Bone marrow (tissue), 2 donors: Measurements from ENCODE around the gene SERPINE1.
"Not testable (repeated sequence)": the region's sequence is repeated elsewhere in the genome, so short reads cannot be mapped to it uniquely, and the experiment has no call there.

Experiments used
- DNase-seq, 2 donors: peaks; one replicate each; lab custom pipeline; 2025; lab: John Stamatoyannopoulos, UW

SERPINE1 gene

GRCh38 chr7:101124376-101125056, 2.4 kb upstream of the SERPINE1 start:
- peak in 1 of 2 donors; percentile 20 for DNase-seq

GRCh38 chr7:101125989-101126650, 784 bp upstream of the SERPINE1 start:
- no peak for DNase-seq

GRCh38 chr7:101127460-101128039, 646 bp downstream of the SERPINE1 start:
- DNase-seq, result no peak

GRCh38 chr7:101128040-101128834, 1.3 kb downstream of the SERPINE1 start:
- no peak for DNase-seq

GRCh38 chr7:101129603-101130117, 2.8 kb downstream of the SERPINE1 start:
- DNase-seq, result no peak

- DNase-seq, result not testable (repeated sequence)
Observed at GRCh38 chr7:101132626-101133600, 6.0 kb downstream of the SERPINE1 start.

- no peak for DNase-seq
Observed at GRCh38 chr7:101133621-101134398, 6.9 kb downstream of the SERPINE1 start.

GRCh38 chr7:101134399-101134980, 7.6 kb downstream of the SERPINE1 start:
- DNase-seq, result peak in 1 of 2 donors; percentile 30

GRCh38 chr7:101137651-101138212, 10.8 kb downstream of the SERPINE1 start:
- no peak for DNase-seq

- DNase-seq, result peak; percentile 78 to 90
Observed at GRCh38 chr7:101138213-101138870, 11.4 kb downstream of the SERPINE1 start.

- DNase-seq, result no peak
Observed at GRCh38 chr7:101140339-101140699, 13.4 kb downstream of the SERPINE1 start.

- DNase-seq, result no peak
Observed at GRCh38 chr7:101140746-101141382, 14.0 kb downstream of the SERPINE1 start.

GRCh38 chr7:101151908-101152651, 25.2 kb downstream of the SERPINE1 start:
- DNase-seq, result no peak

- DNase-seq, result peak; percentile 55 to 76
Observed at GRCh38 chr7:101153969-101154692, 27.2 kb downstream of the SERPINE1 start, which contains the start of gene AP1S1. AP1S1 (plus strand) TSS chr7:101154476; CDS start chr7:101154515, 39 bp downstream.

GRCh38 chr7:101154693-101155102, 27.8 kb downstream of the SERPINE1 start:
- DNase-seq, result no peak

- DNase-seq, result no peak
Observed at GRCh38 chr7:101155303-101155702, 28.4 kb downstream of the SERPINE1 start.

GRCh38 chr7:101156277-101156676, 29.4 kb downstream of the SERPINE1 start:
- DNase-seq, result no peak
